HepG2 (cell line): ENCODE results near the gene PEX11A. TPM values are rescaled to one million over a fixed set of nuclear protein-coding genes. Genes with fewer than 3 reads are reported as not detected.

Experiments
- ATAC-seq: fragments of 200-7000 bp; cut with Tn5 transposase; 3 replicates; pipeline ENCODE4 v1.9.1; 2020; ENCODE audit warnings: mild to moderate bottlenecking, moderate library complexity
- BruUV-seq: library from RNA; stranded (reverse); fragments of 400-500 nt; replicated peaks from 2 replicates; lab custom pipeline; 2021; lab: Mats Ljungman, UMichigan
- CTCF ChIA-PET: fragments of 300-600 bp; formaldehyde crosslinking; extraction: SDS; loops from one replicate; lab custom pipeline; 2021; ENCODE audit warnings: low total read pairs, inconsistent platforms, low intra/inter-chr PET ratio; lab: Yijun Ruan, JAX
- POLR2A ChIA-PET: fragments of 350-600 bp; sonication (Branson Sonifier 250); formaldehyde crosslinking; loops from one replicate; lab custom pipeline; 2020; ENCODE audit warnings: antibody characterized with exemption, inconsistent platforms; lab: Yijun Ruan, JAX
- DNase-seq: peaks from one replicate; pipeline ENCODE4 v3.0.0-alpha.2; 2015; ENCODE audit warnings: low spot score
- FAIRE-seq: peaks from 3 replicates; lab custom pipeline; 2011; peaks lifted over from hg19 to GRCh38; lab: Jason Lieb, UNC
- H2AFZ ChIP-seq: one replicate; pipeline ENCODE4 v1.6.1; 2011; ENCODE audit warnings: low read length, inconsistent platforms
- H3K27ac ChIP-seq: fragments of 300-600 bp; 3 replicates; pipeline ENCODE4 v1.8.0; 2011; ENCODE audit warnings: mixed run types, mild to moderate bottlenecking, mixed read lengths, low read length, inconsistent platforms; ENCODE audit not compliant: insufficient read depth; ENCODE audit errors: extremely low read length
- H3K27me3 ChIP-seq, 2 experiments: fragments of 200-600 bp in 1 of 2; 2 replicates in 1 of 2; 3 replicates in 1 of 2; pipeline versions ENCODE4 v1.6.0 to v1.8.0; 2011; ENCODE audit warnings: low read length in 2 of 2, mild to moderate bottlenecking in 2 of 2, moderate library complexity in 2 of 2, inconsistent platforms in 1 of 2; ENCODE audit not compliant: insufficient read depth in 2 of 2, control insufficient read depth in 1 of 2
- H3K36me3 ChIP-seq, 2 experiments: fragments of 200-600 bp in 1 of 2; replicated peaks in 1 of 2; 2 replicates in 1 of 2; 3 replicates in 1 of 2; pipeline versions ENCODE4 v1.5.1 to v1.8.0; 2011; ENCODE audit warnings: low read length in 2 of 2, inconsistent platforms in 1 of 2; ENCODE audit not compliant: insufficient read depth in 2 of 2, control insufficient read depth in 1 of 2
- H3K4me1 ChIP-seq: 2 replicates; pipeline ENCODE4 v1.5.1; 2012; ENCODE audit warnings: low read length, inconsistent platforms; ENCODE audit not compliant: insufficient read depth
- H3K4me2 ChIP-seq: 2 replicates; pipeline ENCODE4 v1.6.0; 2011; ENCODE audit warnings: low read depth, low read length, inconsistent platforms
- H3K4me3 ChIP-seq, 3 experiments: fragments of 200-600 bp in 1 of 3; sonication (generic), shearing (Covaris generic) in 1 of 3; replicated peaks in 1 of 3; 2 replicates each; pipeline ENCODE4 v1.5.1; 2011 to 2016; ENCODE audit warnings: low read length in 3 of 3, inconsistent platforms in 2 of 3, low read depth in 2 of 3, mild to moderate bottlenecking in 2 of 3, control low read depth in 1 of 3, mixed read lengths in 1 of 3; ENCODE audit not compliant: insufficient read depth in 1 of 3
- H3K79me2 ChIP-seq: one replicate; pipeline ENCODE4 v1.6.1; 2011; ENCODE audit warnings: low read length, inconsistent platforms; ENCODE audit not compliant: insufficient read depth
- H3K9ac ChIP-seq: 2 replicates; pipeline ENCODE4 v1.6.0; 2011; ENCODE audit warnings: mild to moderate bottlenecking, low read depth, low read length, inconsistent platforms; ENCODE audit not compliant: insufficient read depth
- H3K9me3 ChIP-seq: 2 replicates; pipeline ENCODE4 v1.5.1; 2012; ENCODE audit warnings: mild to moderate bottlenecking, low read length
- H4K20me1 ChIP-seq: 2 replicates; pipeline ENCODE4 v1.6.0; 2011; ENCODE audit warnings: inconsistent platforms, mild to moderate bottlenecking, low read length, moderate library complexity; ENCODE audit not compliant: insufficient read depth
- AGO2 ChIP-seq: fragments of 200-400 bp; formaldehyde crosslinking; optimal IDR thresholded peaks from 2 replicates; pipeline ENCODE3; 2017; ENCODE audit warnings: mild to moderate bottlenecking, low read depth, low read length, moderate library complexity
- CENPT ChIP-seq: sonication (generic); formaldehyde crosslinking; IDR thresholded peaks from 2 replicates; pipeline ENCODE4 v1.8.0; 2022; ENCODE audit warnings: low read depth, mild to moderate bottlenecking, moderate library complexity, missing genetic modification reagents
- DBP ChIP-seq: sonication (generic); formaldehyde crosslinking; IDR thresholded peaks from 2 replicates; pipeline ENCODE4 v1.4.0; 2020; ENCODE audit warnings: missing genetic modification reagents; ENCODE audit errors: not compliant biosample characterization
- FOXA3 ChIP-seq: IDR thresholded peaks from 2 replicates; pipeline ENCODE4 v1.6.1; 2016; ENCODE audit warnings: missing genetic modification reagents, missing compliant biosample characterization
- HNF1B ChIP-seq: sonication (generic); formaldehyde crosslinking; IDR thresholded peaks from 2 replicates; pipeline ENCODE4 v1.5.1; 2020; ENCODE audit warnings: mild to moderate bottlenecking, moderate library complexity, missing genetic modification reagents
- MED1 ChIP-seq: sonication (generic); formaldehyde crosslinking; IDR thresholded peaks from 2 replicates; pipeline ENCODE4 v1.4.0; 2020; ENCODE audit warnings: missing genetic modification reagents
- NR2C2 ChIP-seq: sonication (generic); formaldehyde crosslinking; IDR thresholded peaks from 2 replicates; pipeline ENCODE4 v1.4.0; 2020; ENCODE audit warnings: missing genetic modification reagents, mild to moderate bottlenecking, moderate library complexity, borderline replicate concordance
- ZNF34 ChIP-seq: sonication (generic); formaldehyde crosslinking; IDR thresholded peaks from 2 replicates; pipeline ENCODE4 v1.4.0; 2020; ENCODE audit warnings: mild to moderate bottlenecking, missing genetic modification reagents, borderline replicate concordance
- WGBS: methylation state at CpG from one replicate; pipeline ENCODE4 v1.1.6; 2017; ENCODE audit warnings: low lambda C conversion rate; 5-methylcytosine and 5-hydroxymethylcytosine counted together
- in situ Hi-C: cut with HindIII; loops from 2 replicates; pipeline ENCODE4 v1.10.0; 2017; ENCODE audit warnings: low pct_unique_long_range_greater_than_20kb; ENCODE audit not compliant: extremely low pct_ligation_motif_present
- intact Hi-C: fragments of 100-400 bp; cut with micrococcal nuclease; formaldehyde crosslinking; loops from one replicate; pipeline ENCODE4 v1.10.0; 2022; ENCODE audit not compliant: unreplicated experiment
- polyA plus RNA-seq, 8 experiments: library from polyadenylated mRNA; depleted of rRNA in 3 of 8; stranded (reverse) in 7 of 8; unstranded in 1 of 8; fragments of >200 nt; fragmentation: Illumina TruSeq in 4 of 8; extraction: Trizol in 4 of 8; gene quantifications; 2 replicates each; pipeline versions ENCODE4 v1.2.1 to v1.2.3, GENCODE V29; 2011 to 2016; ENCODE audit warnings: low read depth in 4 of 8, missing spikeins in 1 of 8, mixed read lengths in 1 of 8; ENCODE audit not compliant: insufficient read depth in 1 of 8
- total RNA-seq, 5 experiments: library from RNA; depleted of rRNA; stranded (reverse); fragments of >200 nt; fragmentation: Illumina TruSeq; extraction: Trizol; gene quantifications; 2 replicates each; pipeline ENCODE4 v1.2.3, GENCODE V29; 2016; ENCODE audit warnings: low read depth in 1 of 5

Gene PEX11A
- total and polyA plus RNA-seq, 2 of the 13 experiments (the other 11 are each of a cell fraction or from before 2014, with no cell fraction given), result 9.9 to 15.1 TPM

GRCh38 chr15:89647191-89647851, 43.2 kb downstream of the PEX11A start (continued):
- TF ChIP-seq HNF1B (CRISPR knock-in tag) (no peak), FOXA3 (CRISPR knock-in tag) (0 out of 2 replicates have a peak, but pooled peaks have one; percentile 14), ZNF34 (CRISPR knock-in tag) (0 out of 2 replicates have a peak, but pooled peaks have one; percentile 36), DBP (CRISPR knock-in tag) (no peak), CENPT (no peak), MED1 (CRISPR knock-in tag) (no peak)

GRCh38 chr15:89646416-89647141, 44.0 kb downstream of the PEX11A start:
- Histone ChIP-seq H2AFZ (no peak overlapping the region), H3K4me2 (no peak overlapping the region), H3K27ac (no peak overlapping the region), H3K79me2 (no peaks in the 10 kb centered on the region), H3K9me3 (no peaks in the 10 kb centered on the region), H3K4me1 (peaks cover 6% of the 10 kb centered on the region; the same call in 1 of the 2 replicates), H3K27me3 (no peaks in the 10 kb centered on the region), H3K9ac (no peak overlapping the region), H4K20me1 (no peaks in the 10 kb centered on the region), H3K4me3 (no peak overlapping the region), H3K36me3 (no peaks in the 10 kb centered on the region; a peak in 1 of 5 replicates)
- in situ Hi-C loops (no loop called here), intact Hi-C loops (loop anchor here (1.0 kb wide), 1 partner anchor 28 kb away; no protein-coding TSS in a partner anchor)
- ChIA-PET POLR2A (interaction anchor here (1.0 kb wide), 1 partner anchor 34 kb away, joined by 3 read pairs; no protein-coding TSS in a partner anchor), CTCF (interaction anchor here (2.1 kb wide), 1 partner anchor 28 kb away, joined by 28 read pairs; no protein-coding TSS in a partner anchor)
- ATAC-seq, result peak; percentile 9; the same call in 2 of the 3 replicates
- no peak for DNase-seq
- TF ChIP-seq NR2C2 (CRISPR knock-in tag) (no peak), AGO2 (peak; percentile 6)
- 73% methylated on average over 14 of the region's 22 CpGs for WGBS
- FAIRE-seq, result no peak
- no TSS peak for BruUV-seq
